Esophagus (tissue), 2 donors: ENCODE results near the gene UQCR10. TPM values are rescaled to one million over a fixed set of nuclear protein-coding genes. Genes with fewer than 3 reads are reported as not detected.
A peak's percentile ranks its signal among the peaks of the same experiment; 100 is the strongest.

Source experiments
- H3K27ac ChIP-seq, 2 donors: one replicate each; pipeline ENCODE4 v1.5.1; 2013; ENCODE audit warnings: low read depth in 2 of 2, mild to moderate bottlenecking in 2 of 2, inconsistent platforms in 1 of 2, low read length in 1 of 2, moderate library complexity in 1 of 2
- H3K27me3 ChIP-seq, 2 donors: one replicate each; pipeline ENCODE4 v1.6.1; 2013; ENCODE audit warnings: low read length in 2 of 2, control low read depth in 1 of 2, mild to moderate bottlenecking in 1 of 2; ENCODE audit not compliant: insufficient read depth in 2 of 2, control insufficient read depth in 1 of 2
- H3K36me3 ChIP-seq, 2 donors: one replicate each; pipeline ENCODE4 v1.6.1; 2013; ENCODE audit warnings: low read length in 1 of 2; ENCODE audit not compliant: control insufficient read depth in 2 of 2, insufficient read depth in 2 of 2
- H3K4me1 ChIP-seq, 2 donors: one replicate each; pipeline ENCODE4 v1.6.1; 2013; ENCODE audit warnings: low read length in 1 of 2; ENCODE audit not compliant: control insufficient read depth in 2 of 2, insufficient read depth in 2 of 2
- H3K4me3 ChIP-seq, 2 donors: one replicate each; pipeline ENCODE4 v1.5.1; 2013; ENCODE audit warnings: low read length in 2 of 2, mild to moderate bottlenecking in 2 of 2, low read depth in 1 of 2, moderate library complexity in 1 of 2
- H3K9me3 ChIP-seq, 2 donors: one replicate each; pipeline ENCODE4 v1.6.1; 2013; ENCODE audit warnings: mild to moderate bottlenecking in 2 of 2, low read depth in 1 of 2, low read length in 1 of 2, moderate library complexity in 1 of 2; ENCODE audit not compliant: control insufficient read depth in 2 of 2, insufficient read depth in 1 of 2
- WGBS, 2 donors: extraction: QIAGEN DNeasy Blood & Tissue Kit; methylation state at CpG; one replicate each; pipeline ENCODE4 v1.1.7; 2013; 5-methylcytosine and 5-hydroxymethylcytosine counted together
- polyA plus RNA-seq, 2 donors: library from polyadenylated mRNA; stranded (reverse); fragments of 200-250 nt; gene quantifications; one replicate each; pipeline ENCODE4 v1.2.3, GENCODE V29; 2013
- donor health status: healthy with polysubstance abuse.
- donor health status: Bipolar disorder and iron deficiency.

The UQCR10 gene
- polyA plus RNA-seq, 2 donors, result 171 to 204 TPM

DNA sequence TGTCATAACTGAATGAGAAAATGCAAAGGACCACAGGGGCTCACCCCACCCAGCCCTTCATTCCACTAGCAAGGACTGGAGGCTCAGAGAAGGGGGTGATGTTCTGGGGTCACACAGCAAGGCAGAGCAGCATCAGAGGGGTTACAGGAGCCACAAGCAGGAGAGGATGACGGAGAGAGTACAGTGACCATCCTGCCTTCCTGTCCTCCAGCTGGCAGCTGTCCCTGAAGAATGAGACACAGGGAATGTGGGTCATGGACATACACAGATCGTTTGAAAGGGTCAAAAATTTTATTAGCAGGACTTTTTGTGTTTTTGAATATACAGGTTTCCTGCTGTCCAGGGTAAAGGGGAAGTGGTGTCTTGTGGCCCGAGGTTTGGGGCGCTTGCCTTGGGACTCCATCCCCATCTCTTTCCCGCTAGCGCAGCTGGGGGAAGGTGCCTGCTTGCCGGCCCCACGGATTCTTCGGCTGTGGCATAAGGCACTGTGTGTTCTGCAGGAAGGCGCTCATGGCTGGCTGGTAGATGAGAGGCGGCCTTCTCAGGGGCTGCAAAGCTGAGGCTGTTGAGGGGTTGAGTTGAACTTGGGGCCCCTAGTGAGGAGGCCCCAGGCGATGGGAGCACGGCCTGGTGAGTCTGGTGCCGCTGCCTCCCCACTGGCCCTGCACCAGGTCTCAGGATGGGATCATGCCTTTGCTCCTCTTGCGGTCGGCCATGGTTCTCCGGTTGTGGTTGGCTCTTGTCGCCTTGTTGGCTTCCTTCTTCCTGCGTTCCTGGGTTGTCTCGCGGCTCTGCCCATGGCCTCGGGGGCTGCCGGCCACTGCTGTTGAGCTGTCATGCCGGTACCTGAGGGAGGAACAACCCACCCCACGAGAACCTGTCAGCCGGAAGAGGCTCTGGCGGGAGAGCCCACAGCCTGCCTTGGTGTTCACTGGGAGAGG, 21.4 kb downstream of the UQCR10 start:
- Histone ChIP-seq H3K4me1 (peaks cover 3 to 10% of the 10 kb centered on the region in 2 donors), H3K4me3 (no peak overlapping the region)

DNA sequence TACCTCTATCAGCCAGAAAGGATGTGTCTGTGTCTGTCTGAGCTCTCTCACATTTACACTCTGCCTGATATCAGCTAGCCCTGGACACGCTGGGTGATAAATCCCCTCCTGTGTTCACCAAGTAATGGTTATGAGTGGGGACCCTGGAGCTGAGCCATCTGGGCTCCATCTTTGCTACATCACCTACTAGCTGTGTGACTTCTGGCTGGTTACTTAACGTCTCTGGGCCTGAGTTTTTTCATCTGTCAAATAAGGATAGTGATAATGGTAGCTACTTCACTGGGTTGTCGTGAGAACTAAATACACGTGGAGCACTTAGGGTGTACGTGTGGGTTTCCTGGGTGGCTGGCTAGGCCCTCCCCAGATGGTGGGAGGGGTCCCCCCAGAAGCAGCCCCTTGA, 22.9 kb downstream of the UQCR10 start:
- no peak overlapping the region for H3K4me3 ChIP-seq
- H3K27ac ChIP-seq, result no peak overlapping the region
- H3K27me3 ChIP-seq, result no peaks in the 10 kb centered on the region
- peaks cover 3 to 6% of the 10 kb centered on the region in 2 donors for H3K4me1 ChIP-seq
- peaks cover 39 to 51% of the 10 kb centered on the region in 2 donors for H3K36me3 ChIP-seq
- no peaks in the 10 kb centered on the region for H3K9me3 ChIP-seq
- WGBS, 2 donors, result 93 to 94% methylated on average over 5 of the region's 5 CpGs

More for the DNA sequence above, 21.4 kb downstream of the UQCR10 start:
- Histone ChIP-seq H3K36me3 (peaks cover 39 to 50% of the 10 kb centered on the region in 2 donors), H3K27ac (no peak overlapping the region), H3K27me3 (no peaks in the 10 kb centered on the region), H3K9me3 (no peaks in the 10 kb centered on the region)
- WGBS, 2 donors, result 87 to 89% methylated on average over 25 to 27 of the region's 27 CpGs

DNA sequence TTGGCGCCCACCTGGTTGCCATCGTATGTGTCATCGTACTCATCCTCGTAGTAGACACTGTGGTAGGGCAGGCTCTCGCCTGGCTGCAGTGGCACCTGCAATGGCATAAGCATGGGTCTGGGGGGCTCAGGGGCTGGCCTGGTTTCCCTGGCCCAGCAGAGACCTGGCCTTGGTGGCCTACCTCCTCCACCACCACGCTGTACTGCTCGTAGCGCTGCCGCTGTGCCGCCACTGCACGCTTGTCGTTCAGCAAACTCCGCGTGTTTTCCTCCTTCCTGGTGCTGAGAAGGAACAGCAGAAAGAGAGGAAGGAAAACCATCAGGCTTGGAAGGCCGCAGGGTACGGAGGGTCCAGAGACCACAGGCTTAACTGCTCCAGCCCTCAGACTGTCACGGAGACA, 26.2 kb downstream of the UQCR10 start:
- peaks cover 37 to 56% of the 10 kb centered on the region in 2 donors for H3K36me3 ChIP-seq
- WGBS, 2 donors, result 95 to 98% methylated on average over 17 of the region's 17 CpGs
- H3K9me3 ChIP-seq, result no peaks in the 10 kb centered on the region
- no peaks in the 10 kb centered on the region for H3K27me3 ChIP-seq
- no peak overlapping the region for H3K27ac ChIP-seq
- peaks cover 5 to 11% of the 10 kb centered on the region in 2 donors for H3K4me1 ChIP-seq
- no peak overlapping the region for H3K4me3 ChIP-seq

DNA sequence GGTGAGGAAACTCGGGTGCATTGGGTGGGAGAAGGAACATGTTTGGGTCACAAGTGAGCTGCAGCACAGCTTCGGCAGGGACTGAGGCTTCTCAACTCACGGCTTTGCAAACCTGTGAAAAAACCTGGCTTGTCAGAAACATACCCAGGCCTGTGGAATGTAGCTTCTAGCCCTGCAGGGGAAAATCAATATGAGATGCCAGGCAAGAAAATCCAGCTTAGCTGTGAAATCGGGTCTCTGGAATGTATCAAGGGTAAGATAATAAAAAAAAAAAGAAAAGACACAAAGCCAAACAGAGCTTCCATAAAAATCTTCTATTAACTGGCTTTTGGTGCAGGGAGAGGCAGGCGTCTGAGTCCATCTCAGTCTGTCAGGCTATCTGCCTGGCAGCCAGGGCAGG, 28.5 kb downstream of the UQCR10 start:
- Histone ChIP-seq H3K36me3 (peaks cover 23 to 40% of the 10 kb centered on the region in 2 donors), H3K4me3 (no peak overlapping the region), H3K9me3 (no peaks in the 10 kb centered on the region), H3K4me1 (peaks cover 10 to 17% of the 10 kb centered on the region in 2 donors), H3K27me3 (no peaks in the 10 kb centered on the region), H3K27ac (no peak overlapping the region)
- WGBS, 2 donors, result 59 to 74% methylated on average over 5 of the region's 5 CpGs

DNA sequence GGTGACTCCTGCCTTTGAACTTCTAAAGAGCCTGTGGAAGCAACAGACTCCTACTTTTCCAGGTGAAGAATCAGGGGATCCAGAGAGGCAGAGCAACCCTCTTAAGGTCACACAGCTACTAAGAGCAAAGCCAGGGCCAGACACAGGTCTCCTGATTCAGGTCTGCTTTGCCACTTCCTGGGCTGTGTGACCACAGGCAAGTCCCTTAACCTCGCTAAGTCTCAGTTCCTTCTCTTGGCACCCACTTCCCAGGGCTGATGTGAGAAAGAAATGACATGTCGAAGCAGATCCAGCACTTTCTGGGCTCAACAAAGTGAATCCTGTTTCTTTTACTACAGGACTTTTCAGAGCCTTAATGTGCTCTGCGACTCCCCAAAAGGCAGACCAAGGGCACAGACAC, 30.2 kb downstream of the UQCR10 start:
- peaks cover 18 to 39% of the 10 kb centered on the region in 2 donors for H3K36me3 ChIP-seq

DNA sequence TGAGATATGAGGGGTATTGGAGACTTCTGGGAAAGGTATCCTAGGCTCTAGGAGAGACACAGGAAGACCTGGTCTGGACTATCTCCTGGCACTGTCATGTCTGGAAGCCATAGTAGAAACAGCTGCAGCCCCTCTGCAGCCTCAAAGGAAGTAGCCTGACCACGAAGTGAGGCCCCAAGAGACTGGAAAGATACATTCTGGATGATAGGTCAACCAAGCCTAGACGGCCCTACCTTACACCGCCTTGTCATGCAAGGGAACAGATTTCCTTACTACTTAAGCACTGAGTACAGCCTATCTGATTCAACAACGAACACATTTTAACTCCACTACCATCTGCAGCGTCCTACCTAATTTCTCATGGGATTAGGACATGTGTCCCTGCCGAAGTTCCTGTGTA, 31.1 kb downstream of the UQCR10 start:
- Histone ChIP-seq H3K4me3 (no peak overlapping the region), H3K36me3 (peaks cover 9 to 31% of the 10 kb centered on the region in 2 donors), H3K27me3 (no peaks in the 10 kb centered on the region), H3K9me3 (no peaks in the 10 kb centered on the region), H3K27ac (peak overlapping the region; percentile 55 to 91), H3K4me1 (peaks cover 10 to 17% of the 10 kb centered on the region in 2 donors)
- 64 to 72% methylated on average over 6 of the region's 6 CpGs for WGBS, 2 donors

More for the DNA sequence above, 30.2 kb downstream of the UQCR10 start:
- Histone ChIP-seq H3K9me3 (no peaks in the 10 kb centered on the region), H3K4me1 (peaks cover 10 to 17% of the 10 kb centered on the region in 2 donors), H3K27me3 (no peaks in the 10 kb centered on the region), H3K27ac (peak overlapping the region in 1 of 2 donors; percentile 3), H3K4me3 (no peak overlapping the region)
- WGBS, 2 donors, result 73 to 83% methylated on average over 3 of the region's 3 CpGs

DNA sequence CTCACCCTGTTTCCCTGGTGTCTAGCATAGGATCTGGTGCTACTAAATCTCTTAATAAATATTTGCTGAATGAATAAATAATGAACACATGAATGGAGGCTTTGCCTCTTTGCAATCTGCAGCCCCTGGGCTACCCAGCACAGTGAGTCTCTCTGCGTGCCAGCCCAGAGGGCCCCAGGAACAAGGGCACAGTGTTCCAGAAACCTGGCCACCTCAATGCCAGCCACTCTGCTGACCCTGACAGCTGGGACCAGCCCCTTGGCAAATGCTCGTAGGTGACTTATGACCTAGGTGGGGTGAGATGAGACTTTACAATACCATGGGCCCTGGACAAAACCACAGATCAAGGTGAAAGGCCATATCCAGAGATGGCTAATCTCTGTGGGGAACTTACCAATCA, 31.6 kb downstream of the UQCR10 start:
- Histone ChIP-seq H3K4me3 (no peak overlapping the region), H3K9me3 (no peaks in the 10 kb centered on the region), H3K27ac (peak overlapping the region; percentile 55 to 91), H3K27me3 (no peaks in the 10 kb centered on the region), H3K36me3 (peaks cover 7 to 31% of the 10 kb centered on the region in 2 donors), H3K4me1 (peaks cover 10 to 17% of the 10 kb centered on the region in 2 donors)
- WGBS, 2 donors, result 61 to 66% methylated on average over 2 of the region's 2 CpGs

DNA sequence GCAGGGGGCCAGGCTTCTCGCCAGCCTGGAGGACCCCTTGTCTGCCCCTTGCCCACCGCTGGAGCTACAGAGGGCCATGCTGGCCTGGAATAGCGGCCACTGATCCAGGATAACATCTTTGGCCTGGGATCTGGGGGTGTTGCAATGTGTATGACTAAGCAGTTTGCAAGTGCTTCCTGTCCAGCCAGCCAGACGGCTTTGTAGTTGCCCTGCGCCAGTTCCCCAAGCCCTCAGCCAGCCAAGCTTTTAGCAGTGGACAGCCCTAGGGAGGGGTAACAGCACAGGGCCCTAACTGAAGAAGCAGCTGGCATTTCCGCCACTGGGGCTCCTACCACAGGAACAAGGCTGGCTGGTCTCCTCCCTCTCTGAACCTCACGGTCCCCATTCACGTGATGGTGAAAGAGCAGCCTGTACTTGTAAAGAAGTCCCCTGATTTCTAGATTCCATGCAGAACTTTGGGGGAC, 32.1 kb downstream of the UQCR10 start:
- Histone ChIP-seq H3K27me3 (no peaks in the 10 kb centered on the region), H3K9me3 (no peaks in the 10 kb centered on the region), H3K27ac (peak overlapping the region; percentile 55 to 91), H3K4me3 (no peak overlapping the region), H3K36me3 (peaks cover 7 to 33% of the 10 kb centered on the region in 2 donors), H3K4me1 (peaks cover 10 to 17% of the 10 kb centered on the region in 2 donors)
- 33 to 47% methylated on average over 8 of the region's 8 CpGs for WGBS, 2 donors

DNA sequence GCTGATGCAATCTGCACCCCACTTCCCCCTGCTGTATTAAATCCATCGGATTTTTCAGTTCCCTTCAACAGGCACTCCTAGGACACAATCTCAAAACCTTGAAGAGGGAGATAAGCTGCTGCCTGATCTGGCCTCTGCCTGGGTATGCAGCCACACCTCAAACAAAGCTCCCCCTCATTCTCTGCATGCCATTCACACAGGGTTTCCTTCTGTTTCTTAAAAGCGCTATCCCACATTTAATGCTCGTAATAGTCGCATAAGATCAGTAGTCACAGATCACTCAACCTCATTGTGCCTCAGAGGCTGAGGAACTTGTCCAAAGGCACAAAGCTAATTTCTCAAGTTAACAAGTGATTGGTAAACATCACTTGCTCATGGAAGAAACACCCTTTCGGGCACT, 34.0 kb downstream of the UQCR10 start:
- Histone ChIP-seq H3K9me3 (no peaks in the 10 kb centered on the region), H3K36me3 (peaks cover 11 to 50% of the 10 kb centered on the region in 2 donors), H3K27ac (no peak overlapping the region), H3K4me1 (peaks cover 10 to 26% of the 10 kb centered on the region in 2 donors), H3K4me3 (no peak overlapping the region), H3K27me3 (no peaks in the 10 kb centered on the region)
- WGBS, 2 donors, result 81 to 88% methylated on average over 5 of the region's 5 CpGs
